IMR-90 (cell line): ENCODE results near the gene WNT6.

ENCODE experiments used
- CTCF ChIP-seq: conservative IDR thresholded peaks from 2 replicates; pipeline ENCODE4 v1.5.1; 2012; ENCODE audit warnings: mild to moderate bottlenecking, low read depth, low read length, improper control_type of control experiment
- SMC3 ChIP-seq: fragments of 150-350 bp; IDR thresholded peaks from 2 replicates; pipeline ENCODE4 v1.6.1; 2016; ENCODE audit warnings: low read depth, mild to moderate bottlenecking, antibody characterized with exemption, low read length, moderate library complexity

- TF ChIP-seq CTCF, result no peak
- TF ChIP-seq SMC3, result no peak
Measured at GRCh38 chr2:218829868-218830451, 29.6 kb upstream of the WNT6 start.
